Ovary (tissue), 9 donors: ENCODE data around the gene APBA1. TPM values are rescaled to one million over a fixed set of nuclear protein-coding genes. Genes with fewer than 3 reads are reported as not detected.

Source experiments
- DNase-seq, 5 donors: peaks; one replicate each; pipeline ENCODE4 v3.0.0-alpha.2; 2019 to 2020
- H3K27ac ChIP-seq, 2 donors: fragments of 200-600 bp; one replicate each; pipeline versions ENCODE4 v1.5.1 to v1.8.0; 2019 to 2022
- H3K27me3 ChIP-seq: fragments of 200-600 bp; one replicate; pipeline ENCODE4 v1.8.0; 2022
- H3K36me3 ChIP-seq: fragments of 200-600 bp; sonication (generic); one replicate; pipeline ENCODE4 v1.5.1; 2019
- H3K4me1 ChIP-seq: one replicate; pipeline ENCODE4 v1.8.1; 2013; ENCODE audit warnings: mild to moderate bottlenecking, moderate library complexity; ENCODE audit not compliant: insufficient read depth
- H3K4me3 ChIP-seq: fragments of 200-600 bp; sonication (generic); one replicate; pipeline ENCODE4 v1.5.1; 2017
- H3K9me3 ChIP-seq, 2 donors: fragments of 200-600 bp in 1 of 2; sonication (generic) in 1 of 2; one replicate each; pipeline versions ENCODE4 v1.5.1 to v1.8.1; 2013 to 2019; ENCODE audit warnings: mild to moderate bottlenecking in 1 of 2, moderate library complexity in 1 of 2
- EP300 ChIP-seq: sonication (generic); formaldehyde crosslinking; IDR thresholded peaks from one replicate; pipeline ENCODE4 v1.6.1; 2017; ENCODE audit warnings: antibody characterized with exemption
- POLR2A ChIP-seq: fragments of 450-650 bp; IDR thresholded peaks from one replicate; pipeline ENCODE4 v1.6.1; 2017; ENCODE audit warnings: antibody characterized with exemption, mild to moderate bottlenecking, moderate library complexity
- WGBS, 3 donors: extraction: QIAGEN DNeasy Blood & Tissue Kit in 1 of 3; methylation state at CpG; one replicate each; pipeline versions ENCODE4 v1.1.5 to v1.1.7; 2013 to 2017; 5-methylcytosine and 5-hydroxymethylcytosine counted together
- intact Hi-C, 4 donors: fragments of 100-400 bp; cut with DNase I; formaldehyde crosslinking; loops; one replicate each; pipeline versions ENCODE4 v1.11.0 to v1.15.1; 2022 to 2023
- polyA plus RNA-seq, 2 donors: library from polyadenylated mRNA; stranded (reverse); fragments of 200-250 nt in 1 of 2; fragments of 350-450 nt in 1 of 2; fragmentation: Illumina TruSeq in 1 of 2; extraction: RNeasy Lipid Tissue Mini Kit (QIAGEN cat#74804) in 1 of 2; gene quantifications; one replicate each; pipeline ENCODE4 v1.2.3, GENCODE V29; 2013 to 2014
- total RNA-seq, 7 donors: library from RNA; depleted of rRNA in 2 of 7; stranded (reverse); fragments of >200 nt in 2 of 7; fragmentation: NEBNext Ultra II Directional in 3 of 7; extraction: Animal tissue kit (Norgen Biotek cat#: 25700) in 3 of 7; gene quantifications; one replicate each; pipeline versions ENCODE4 v1.1.0 to v1.2.4, GENCODE V29; 2016 to 2023
- TF ChIP-seq, protein P1 (sequence below), 3 donors: fragments of 450-650 bp in 2 of 3; fragments of 200-600 bp in 1 of 3; IDR thresholded peaks; one replicate each; pipeline versions ENCODE4 v1.5.1 to v1.8.0; 2016 to 2022; ENCODE audit warnings: antibody characterized with exemption in 3 of 3, mild to moderate bottlenecking in 1 of 3
- donor health status: DM: no; HTN: no; CAD: no; lungs with moderate emphysema.
- donor health status: DM: no; HTN: no; CAD: no.
- donor health status: Bipolar disorder and iron deficiency.
- donor health status: DM: yes; HTN: yes; CAD: no.
- donor health status: DM: no; HTN: no; CAD: no.
- donor health status: DM: yes; HTN: yes; CAD: no.

The APBA1 gene
- total and polyA plus RNA-seq, 9 donors = 2.8 to 17.6 (median 12.9) TPM

DNA sequence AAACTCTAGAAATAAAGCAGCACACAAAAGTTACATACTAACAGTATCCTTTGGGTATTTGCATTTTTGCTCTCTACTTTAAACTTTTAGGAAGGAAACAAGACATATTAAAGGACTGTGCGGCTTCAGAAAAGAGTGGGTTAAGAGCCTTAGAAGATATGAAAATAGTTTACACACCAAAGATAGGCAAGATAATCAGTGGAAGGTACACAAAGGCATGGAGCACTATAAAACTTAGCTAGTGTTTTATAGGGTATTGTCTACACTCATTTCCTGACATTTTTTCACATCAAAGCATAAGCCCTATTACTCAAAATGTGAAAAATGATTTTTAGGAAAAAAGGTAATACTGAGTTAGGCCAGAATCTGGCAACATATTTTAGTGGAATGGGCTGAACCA is 43.7 kb upstream of the APBA1 start:
- Histone ChIP-seq H3K27me3 (no peaks in the 10 kb centered on the region), H3K9me3 (no peaks in the 10 kb centered on the region), H3K36me3 (no peaks in the 10 kb centered on the region), H3K4me3 (no peak overlapping the region), H3K27ac (no peak overlapping the region), H3K4me1 (no peaks in the 10 kb centered on the region)
- intact Hi-C loops = no loop called here
- DNase-seq = no peak
- WGBS, 3 donors = 98 to 100% (median 99%) methylated on average over 1 of the region's 1 CpG
- TF ChIP-seq POLR2A (no peak), EP300 (no peak)
- TF ChIP-seq, protein P1, sequence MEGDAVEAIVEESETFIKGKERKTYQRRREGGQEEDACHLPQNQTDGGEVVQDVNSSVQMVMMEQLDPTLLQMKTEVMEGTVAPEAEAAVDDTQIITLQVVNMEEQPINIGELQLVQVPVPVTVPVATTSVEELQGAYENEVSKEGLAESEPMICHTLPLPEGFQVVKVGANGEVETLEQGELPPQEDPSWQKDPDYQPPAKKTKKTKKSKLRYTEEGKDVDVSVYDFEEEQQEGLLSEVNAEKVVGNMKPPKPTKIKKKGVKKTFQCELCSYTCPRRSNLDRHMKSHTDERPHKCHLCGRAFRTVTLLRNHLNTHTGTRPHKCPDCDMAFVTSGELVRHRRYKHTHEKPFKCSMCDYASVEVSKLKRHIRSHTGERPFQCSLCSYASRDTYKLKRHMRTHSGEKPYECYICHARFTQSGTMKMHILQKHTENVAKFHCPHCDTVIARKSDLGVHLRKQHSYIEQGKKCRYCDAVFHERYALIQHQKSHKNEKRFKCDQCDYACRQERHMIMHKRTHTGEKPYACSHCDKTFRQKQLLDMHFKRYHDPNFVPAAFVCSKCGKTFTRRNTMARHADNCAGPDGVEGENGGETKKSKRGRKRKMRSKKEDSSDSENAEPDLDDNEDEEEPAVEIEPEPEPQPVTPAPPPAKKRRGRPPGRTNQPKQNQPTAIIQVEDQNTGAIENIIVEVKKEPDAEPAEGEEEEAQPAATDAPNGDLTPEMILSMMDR (IDR thresholded peaks at IDR 0.05) = no peak

DNA sequence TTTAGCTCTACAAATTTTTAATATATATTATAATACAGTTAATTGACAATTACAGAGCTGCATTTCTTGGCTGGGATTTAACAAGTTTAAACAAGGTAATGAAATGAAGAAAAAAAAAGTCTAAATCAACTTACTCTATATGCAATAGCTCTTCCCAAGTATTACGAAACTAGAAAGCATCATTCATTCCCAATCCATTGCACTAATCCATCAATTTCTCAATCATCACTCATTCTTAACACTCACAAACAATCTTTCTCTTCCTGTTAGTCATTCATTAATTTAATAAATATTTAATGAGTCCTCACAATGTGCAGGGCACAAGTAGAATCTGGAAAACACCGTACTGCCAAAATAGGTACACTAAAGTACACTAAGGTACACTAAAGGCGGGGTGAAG is 42.9 kb upstream of the APBA1 start:
- intact Hi-C loops = no loop called here
- H3K27me3 ChIP-seq = no peaks in the 10 kb centered on the region

DNA sequence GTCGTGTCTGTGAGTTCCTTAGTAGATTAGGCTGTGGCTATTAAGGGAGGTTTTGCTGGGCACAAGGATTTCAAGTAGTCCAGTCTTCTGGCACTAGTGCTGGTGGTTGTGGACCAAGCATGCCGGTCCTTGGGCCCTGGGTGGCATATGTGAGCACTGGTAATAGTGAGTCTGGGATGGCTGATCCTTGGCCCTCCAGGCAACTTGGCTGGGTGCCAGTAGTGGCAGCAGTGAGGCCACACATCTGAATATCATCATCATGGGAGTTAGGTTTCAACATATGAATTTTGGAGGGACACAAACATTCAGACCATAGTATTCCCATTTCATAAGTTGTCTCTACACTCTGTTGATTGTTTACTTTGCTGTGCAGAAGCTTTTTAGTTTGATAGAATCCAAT is 25.3 kb upstream of the APBA1 start:
- TF ChIP-seq POLR2A (no peak), EP300 (no peak)
- TF ChIP-seq, protein P1 (IDR thresholded peaks at IDR 0.05) = no peak
- Histone ChIP-seq H3K36me3 (no peaks in the 10 kb centered on the region), H3K9me3 (no peaks in the 10 kb centered on the region), H3K27ac (no peak overlapping the region), H3K4me3 (no peak overlapping the region), H3K4me1 (no peaks in the 10 kb centered on the region), H3K27me3 (no peaks in the 10 kb centered on the region)
- 95 to 97% (median 97%) methylated on average over 2 of the region's 2 CpGs for WGBS, 3 donors
- DNase-seq = peak in 1 of 5 donors; percentile 10
- intact Hi-C loops = no loop called here

More for the DNA sequence above, 42.9 kb upstream of the APBA1 start:
- Histone ChIP-seq H3K4me3 (no peak overlapping the region), H3K27ac (no peak overlapping the region), H3K4me1 (no peaks in the 10 kb centered on the region), H3K9me3 (no peaks in the 10 kb centered on the region), H3K36me3 (no peaks in the 10 kb centered on the region)
- TF ChIP-seq POLR2A = no peak
- TF ChIP-seq, protein P1 (IDR thresholded peaks at IDR 0.05) = no peak
- no peak for TF ChIP-seq EP300
- 97 to 99% (median 97%) methylated on average over 3 of the region's 3 CpGs for WGBS, 3 donors
- DNase-seq = no peak

DNA sequence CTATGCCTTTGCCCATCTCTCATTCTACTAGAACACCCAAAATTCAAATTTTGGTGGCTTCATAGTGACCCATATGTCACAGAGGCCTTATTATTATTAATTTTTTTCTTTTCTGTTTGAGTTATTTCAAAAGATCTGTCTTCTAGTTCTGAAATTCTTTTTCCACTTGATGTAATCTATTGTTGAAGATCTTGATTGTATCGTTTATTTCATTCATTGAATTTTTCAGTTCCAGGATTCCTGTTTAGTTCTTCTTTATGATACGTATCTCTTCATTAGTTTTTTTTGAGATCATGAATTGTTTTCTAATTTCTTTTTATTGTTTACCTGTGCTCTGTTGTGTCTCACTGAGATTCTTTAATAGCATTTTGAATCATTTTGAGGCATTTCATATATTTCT is 24.6 kb upstream of the APBA1 start:
- Histone ChIP-seq H3K4me1 (no peaks in the 10 kb centered on the region), H3K27ac (no peak overlapping the region), H3K27me3 (no peaks in the 10 kb centered on the region), H3K4me3 (no peak overlapping the region), H3K36me3 (no peaks in the 10 kb centered on the region), H3K9me3 (no peaks in the 10 kb centered on the region)
- DNase-seq = no peak
- WGBS, 3 donors = 91 to 96% (median 93%) methylated on average over 2 of the region's 2 CpGs
- intact Hi-C loops = no loop called here
- TF ChIP-seq, protein P1 (IDR thresholded peaks at IDR 0.05) = no peak
- TF ChIP-seq POLR2A = no peak
- no peak for TF ChIP-seq EP300
